ENCODE results near the gene FAM133A. TPM values are rescaled to one million over a fixed set of nuclear protein-coding genes. Genes with fewer than 3 reads are reported as not detected.

The FAM133A gene
- total RNA-seq, 1 experiment from 2014 or later, result not detected

GRCh38 chrX:93703701-93704100 is 29.7 kb downstream of the FAM133A start:
- DNase-seq, result no peak
- Mint-ChIP-seq H3K27ac (ENCODE audit: unreplicated experiment) (no peak overlapping the region), H3K4me3 (ENCODE audit: unreplicated experiment) (no peak overlapping the region), H3K27me3 (ENCODE audit: insufficient read depth, unreplicated experiment) (no peaks in the 10 kb centered on the region), H3K9me3 (ENCODE audit: unreplicated experiment) (no peaks in the 10 kb centered on the region), H3K4me1 (ENCODE audit: low read depth, unreplicated experiment) (no peaks in the 10 kb centered on the region), H3K36me3 (ENCODE audit: insufficient read depth, unreplicated experiment) (no peaks in the 10 kb centered on the region)
- POLR2A ChIA-PET, result no interaction called here
- Histone ChIP-seq H3K4me1 (no peaks in the 10 kb centered on the region), H3K27me3 (replicated peaks; ENCODE audit: control insufficient read depth, insufficient read depth, low read length) (no peaks in the 10 kb centered on the region), H3K4me3 (ENCODE audit: low read depth, low read length) (no peak overlapping the region), H3K36me3 (ENCODE audit: control insufficient read depth, insufficient read depth, low read length) (no peaks in the 10 kb centered on the region), H3K9me3 (no peaks in the 10 kb centered on the region)
- BruUV-seq (replicated peaks), result no TSS peak
- no peak for TF ChIP-seq CTCF (IDR thresholded peaks at IDR 0.05; ENCODE audit: insufficient read depth in 1 of 2, low read depth in 1 of 2, low read length in 1 of 2, severe bottlenecking in 1 of 2, unreplicated experiment in 1 of 2)
- intact Hi-C loops (cut with micrococcal nuclease; ENCODE audit: unreplicated experiment), result no loop called here
- CTCF ChIA-PET, result no interaction called here

DNA sequence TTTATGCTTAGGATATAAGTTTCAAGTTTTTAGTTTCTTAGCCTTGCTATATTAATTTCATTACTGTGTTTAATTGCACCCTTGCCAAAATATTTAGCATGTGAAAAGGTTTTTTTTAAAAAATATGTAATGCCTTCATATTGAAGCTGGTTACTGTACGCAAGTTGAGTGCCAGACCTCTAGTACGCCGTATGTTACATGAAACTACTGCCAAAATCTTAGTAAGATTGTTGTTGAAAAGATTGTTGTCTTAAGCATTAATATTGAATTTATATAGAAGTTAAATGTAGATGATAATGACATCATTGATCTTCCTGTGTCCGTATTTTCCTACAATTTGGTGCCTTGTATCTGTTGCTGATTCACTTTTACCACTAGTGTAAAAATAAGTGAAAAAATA is 37.1 kb downstream of the FAM133A start:
- H3K36me3 ChIP-seq (ENCODE audit: control insufficient read depth, insufficient read depth, low read length), result no peaks in the 10 kb centered on the region
- no peaks in the 10 kb centered on the region for H3K27me3 ChIP-seq (replicated peaks; ENCODE audit: control insufficient read depth, insufficient read depth, low read length)
- TF ChIP-seq CTCF (IDR thresholded peaks at IDR 0.05; ENCODE audit: insufficient read depth in 1 of 2, low read depth in 1 of 2, low read length in 1 of 2, severe bottlenecking in 1 of 2, unreplicated experiment in 1 of 2), result no peak
- no peaks in the 10 kb centered on the region for H3K9me3 ChIP-seq
- POLR2A ChIA-PET, result no interaction called here
- Mint-ChIP-seq H3K36me3 (ENCODE audit: insufficient read depth, unreplicated experiment) (no peaks in the 10 kb centered on the region), H3K9me3 (ENCODE audit: unreplicated experiment) (no peaks in the 10 kb centered on the region), H3K27ac (ENCODE audit: unreplicated experiment) (no peak overlapping the region), H3K4me1 (ENCODE audit: low read depth, unreplicated experiment) (no peaks in the 10 kb centered on the region), H3K4me3 (ENCODE audit: unreplicated experiment) (no peak overlapping the region), H3K27me3 (ENCODE audit: insufficient read depth, unreplicated experiment) (peaks cover 3% of the 10 kb centered on the region)
- CTCF ChIA-PET, result no interaction called here
- no peaks in the 10 kb centered on the region for H3K4me1 ChIP-seq
- intact Hi-C loops (cut with micrococcal nuclease; ENCODE audit: unreplicated experiment), result no loop called here
- no peak for DNase-seq
- no peak overlapping the region for H3K4me3 ChIP-seq (ENCODE audit: low read depth, low read length)
- BruUV-seq (replicated peaks), result no TSS peak

GRCh38 chrX:93741811-93742210 is 67.8 kb downstream of the FAM133A start:
- Mint-ChIP-seq H3K9me3 (ENCODE audit: unreplicated experiment) (no peaks in the 10 kb centered on the region), H3K27ac (ENCODE audit: unreplicated experiment) (no peak overlapping the region), H3K36me3 (ENCODE audit: insufficient read depth, unreplicated experiment) (no peaks in the 10 kb centered on the region), H3K4me1 (ENCODE audit: low read depth, unreplicated experiment) (no peaks in the 10 kb centered on the region), H3K4me3 (ENCODE audit: unreplicated experiment) (no peak overlapping the region), H3K27me3 (ENCODE audit: insufficient read depth, unreplicated experiment) (no peaks in the 10 kb centered on the region)
- no peaks in the 10 kb centered on the region for H3K4me1 ChIP-seq
- H3K9me3 ChIP-seq, result no peaks in the 10 kb centered on the region
- H3K27me3 ChIP-seq (replicated peaks; ENCODE audit: control insufficient read depth, insufficient read depth, low read length), result no peaks in the 10 kb centered on the region
- ChIA-PET POLR2A (no interaction called here), CTCF (no interaction called here)
- H3K36me3 ChIP-seq (ENCODE audit: control insufficient read depth, insufficient read depth, low read length), result no peaks in the 10 kb centered on the region
- BruUV-seq (replicated peaks), result no TSS peak
- DNase-seq, result no peak
- no peak for TF ChIP-seq CTCF (IDR thresholded peaks at IDR 0.05; ENCODE audit: insufficient read depth in 1 of 2, low read depth in 1 of 2, low read length in 1 of 2, severe bottlenecking in 1 of 2, unreplicated experiment in 1 of 2)
- no peak overlapping the region for H3K4me3 ChIP-seq (ENCODE audit: low read depth, low read length)
- intact Hi-C loops (cut with micrococcal nuclease; ENCODE audit: unreplicated experiment), result loop anchor here (2.0 kb wide), 1 partner anchor 55 kb away; no protein-coding TSS in a partner anchor

Data from Caco-2 (cell line).